ENCODE measurements around the gene PPCDC.

- no peak for TF ChIP-seq CTCF (IDR thresholded peaks at IDR 0.05)
- no peak for TF ChIP-seq POLR2A (IDR thresholded peaks at IDR 0.05; ENCODE audit: low read depth)
Observed at GRCh38 chr15:75090388-75090734, 67.0 kb downstream of the PPCDC start.

All from esophagus muscularis mucosa (tissue), 3 donors.